ENCODE data around the gene PROM2. TPM values are rescaled to one million over a fixed set of nuclear protein-coding genes. Genes with fewer than 3 reads are reported as not detected.
"Not testable (repeated sequence)": the region's sequence is repeated elsewhere in the genome, so short reads cannot be mapped to it uniquely, and the experiment has no call there.

The PROM2 gene
- total RNA-seq, 1 donor from 2014 or later: 0.59 TPM

DNA sequence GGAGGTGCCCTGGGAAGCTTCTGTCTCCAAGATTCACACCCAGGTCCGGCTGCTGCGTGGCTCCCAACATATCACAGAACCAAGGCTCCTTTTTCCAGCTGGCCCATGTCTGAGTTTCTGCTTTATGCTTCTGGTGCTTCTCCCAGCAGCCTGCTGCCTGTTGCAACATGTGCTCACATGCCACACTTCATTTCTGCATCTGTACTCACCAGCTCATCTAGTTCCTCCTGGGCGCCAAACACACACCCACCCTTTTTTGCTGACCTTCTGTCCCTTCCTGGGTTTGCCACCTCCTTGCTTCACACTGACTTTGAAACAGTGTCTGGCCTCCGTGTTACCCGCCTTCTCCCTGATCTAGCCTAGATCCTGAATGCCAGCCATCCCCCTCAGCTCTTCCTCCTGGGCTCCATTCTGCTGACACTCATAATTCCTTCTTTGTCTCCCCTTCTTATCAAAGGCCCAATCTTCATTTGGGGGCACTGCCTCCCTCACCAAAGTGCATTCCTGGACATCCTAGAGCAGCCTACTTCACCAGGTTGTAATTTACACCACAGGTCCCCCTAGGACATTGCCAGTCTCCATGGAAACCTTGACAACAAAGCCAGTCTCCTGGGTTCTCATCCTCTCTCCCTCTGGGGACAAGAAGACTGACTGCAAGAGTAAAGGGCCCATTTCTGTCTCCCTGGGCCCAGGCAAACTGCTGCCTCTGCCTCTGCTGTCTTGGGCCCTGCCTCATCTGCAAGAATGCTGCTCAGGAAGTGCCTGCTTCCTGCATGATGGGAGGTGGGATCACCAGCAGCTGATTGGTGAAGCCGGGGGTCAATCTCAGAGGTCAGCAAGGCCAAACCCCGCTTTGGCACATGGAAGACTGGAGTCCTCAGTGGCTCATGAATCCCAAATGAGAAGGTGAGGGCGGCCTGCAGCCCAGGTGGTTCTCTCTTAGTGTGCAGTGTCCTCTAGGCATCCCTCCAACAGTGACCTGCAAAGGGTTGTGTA, 13.9 kb upstream of the PROM2 start:
- Mint-ChIP-seq H3K27ac (no peak overlapping the region), H3K27me3 (ENCODE audit: low read depth) (no peaks in the 10 kb centered on the region), H3K36me3 (ENCODE audit: low read depth) (no peaks in the 10 kb centered on the region), H3K4me3 (ENCODE audit: low read depth) (no peak overlapping the region), H3K9me3 (peaks cover 16% of the 10 kb centered on the region), H3K4me1 (ENCODE audit: low read depth) (no peaks in the 10 kb centered on the region)
- no peak for DNase-seq (ENCODE audit: low spot score)
- intact Hi-C loops (cut with micrococcal nuclease): no loop called here

DNA sequence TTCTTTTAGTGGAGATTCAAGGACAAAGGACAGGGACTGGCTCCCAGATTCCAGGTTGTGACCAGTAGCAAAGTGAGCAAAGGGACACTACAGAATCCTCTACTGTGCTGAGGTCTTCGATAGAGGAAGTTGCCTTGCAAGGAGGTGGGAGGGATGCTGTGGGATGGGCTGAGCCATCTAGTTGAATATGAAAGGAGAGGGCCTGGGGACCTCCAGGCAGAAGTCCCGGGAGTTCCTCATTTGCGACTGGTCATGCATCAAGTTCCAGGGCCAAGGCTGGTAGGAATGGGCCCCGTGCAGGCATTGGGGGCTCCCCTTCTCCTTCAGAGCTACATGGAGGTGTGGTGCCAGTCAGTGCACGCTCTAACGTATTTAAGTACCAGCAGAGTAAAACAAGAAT, 12.6 kb upstream of the PROM2 start:
- Mint-ChIP-seq H3K9me3 (peaks cover 12% of the 10 kb centered on the region), H3K4me1 (ENCODE audit: low read depth) (no peaks in the 10 kb centered on the region), H3K27me3 (ENCODE audit: low read depth) (no peaks in the 10 kb centered on the region), H3K36me3 (ENCODE audit: low read depth) (no peaks in the 10 kb centered on the region), H3K4me3 (ENCODE audit: low read depth) (no peak overlapping the region), H3K27ac (no peak overlapping the region)
- intact Hi-C loops (cut with micrococcal nuclease): no loop called here
- DNase-seq (ENCODE audit: low spot score): no peak

DNA sequence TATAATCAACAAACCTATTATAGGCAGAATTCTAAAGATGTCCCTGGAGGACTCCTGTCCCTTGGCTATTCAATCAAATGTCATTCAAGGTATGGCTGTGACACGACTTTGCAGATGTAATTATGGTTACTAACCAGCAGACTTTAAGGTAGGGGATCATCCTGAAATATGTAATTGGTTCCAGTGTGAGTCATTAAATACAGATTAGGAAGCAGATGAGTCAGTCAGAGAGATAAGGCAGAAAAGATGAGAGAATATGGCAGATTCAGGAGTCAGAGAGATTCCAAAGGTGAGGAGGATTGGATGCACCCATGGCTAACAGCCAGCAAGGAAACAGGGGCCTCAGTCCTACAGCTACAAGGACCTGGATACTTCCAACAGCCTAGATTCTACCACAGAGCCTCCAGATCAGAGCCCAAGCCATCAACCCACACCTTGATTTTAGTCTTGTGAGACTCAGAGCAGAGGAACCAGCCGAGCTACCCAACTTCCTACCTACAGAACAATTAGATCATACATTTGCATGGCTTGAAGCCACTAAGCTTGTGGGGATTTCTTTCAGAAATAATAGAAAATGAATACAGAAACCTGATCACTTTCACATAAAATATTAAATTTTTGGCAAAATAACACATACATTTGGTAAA, 11.2 kb upstream of the PROM2 start:
- Mint-ChIP-seq H3K4me3 (ENCODE audit: low read depth) (no peak overlapping the region), H3K9me3 (peaks cover 7% of the 10 kb centered on the region), H3K27me3 (ENCODE audit: low read depth) (no peaks in the 10 kb centered on the region), H3K27ac (no peak overlapping the region), H3K36me3 (ENCODE audit: low read depth) (no peaks in the 10 kb centered on the region), H3K4me1 (ENCODE audit: low read depth) (no peaks in the 10 kb centered on the region)
- intact Hi-C loops (cut with micrococcal nuclease): no loop called here
- peak; percentile 2 for DNase-seq (ENCODE audit: low spot score)

DNA sequence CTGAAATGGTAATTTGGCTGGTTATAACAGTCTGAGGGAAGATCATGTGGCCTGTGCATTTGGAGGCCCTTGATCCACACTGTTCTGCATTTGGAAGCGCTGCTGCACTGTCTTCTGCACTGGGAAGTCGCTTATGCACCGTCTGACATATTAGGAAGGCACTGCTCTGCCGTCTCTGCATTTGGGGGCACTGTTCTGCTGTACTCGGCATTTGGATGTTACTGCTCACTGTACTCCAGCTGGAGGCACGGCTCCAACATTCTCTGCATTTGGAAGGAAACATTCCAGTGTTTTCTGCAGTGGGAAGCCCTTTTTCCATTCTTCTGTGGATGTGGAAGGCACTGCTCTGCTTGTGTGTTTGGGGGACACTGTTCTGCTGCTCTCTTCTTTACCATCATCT, 9.6 kb upstream of the PROM2 start:
- Mint-ChIP-seq H3K27ac (no peak overlapping the region), H3K27me3 (ENCODE audit: low read depth) (no peaks in the 10 kb centered on the region), H3K9me3 (no peaks in the 10 kb centered on the region), H3K36me3 (ENCODE audit: low read depth) (no peaks in the 10 kb centered on the region), H3K4me1 (ENCODE audit: low read depth) (no peaks in the 10 kb centered on the region), H3K4me3 (ENCODE audit: low read depth) (no peak overlapping the region)
- peak; percentile 3 for DNase-seq (ENCODE audit: low spot score)
- intact Hi-C loops (cut with micrococcal nuclease): no loop called here

DNA sequence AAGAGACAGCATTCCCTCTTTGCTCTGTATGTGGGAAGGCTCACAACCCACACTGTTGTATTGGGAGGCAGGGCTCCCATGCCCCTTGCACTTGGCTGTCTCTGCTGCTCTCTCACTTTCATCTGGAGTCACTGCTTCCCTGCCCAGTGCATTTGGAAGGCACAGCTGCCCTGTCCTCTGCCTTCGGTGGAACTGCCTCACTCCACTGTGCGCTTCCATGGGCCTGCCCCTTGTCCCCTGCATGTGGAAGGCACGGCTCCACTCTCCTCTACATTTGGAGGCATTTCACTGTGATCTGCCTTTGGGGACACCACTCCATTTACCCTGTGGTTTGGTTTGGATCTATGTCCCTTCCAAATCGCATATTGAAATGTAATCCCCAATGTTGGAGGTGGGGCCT, 9.1 kb upstream of the PROM2 start:
- Mint-ChIP-seq H3K27me3 (ENCODE audit: low read depth) (no peaks in the 10 kb centered on the region), H3K4me3 (ENCODE audit: low read depth) (no peak overlapping the region), H3K4me1 (ENCODE audit: low read depth) (no peaks in the 10 kb centered on the region), H3K27ac (no peak overlapping the region), H3K9me3 (no peaks in the 10 kb centered on the region), H3K36me3 (ENCODE audit: low read depth) (no peaks in the 10 kb centered on the region)
- DNase-seq (ENCODE audit: low spot score): peak; percentile 1
- intact Hi-C loops (cut with micrococcal nuclease): no loop called here

DNA sequence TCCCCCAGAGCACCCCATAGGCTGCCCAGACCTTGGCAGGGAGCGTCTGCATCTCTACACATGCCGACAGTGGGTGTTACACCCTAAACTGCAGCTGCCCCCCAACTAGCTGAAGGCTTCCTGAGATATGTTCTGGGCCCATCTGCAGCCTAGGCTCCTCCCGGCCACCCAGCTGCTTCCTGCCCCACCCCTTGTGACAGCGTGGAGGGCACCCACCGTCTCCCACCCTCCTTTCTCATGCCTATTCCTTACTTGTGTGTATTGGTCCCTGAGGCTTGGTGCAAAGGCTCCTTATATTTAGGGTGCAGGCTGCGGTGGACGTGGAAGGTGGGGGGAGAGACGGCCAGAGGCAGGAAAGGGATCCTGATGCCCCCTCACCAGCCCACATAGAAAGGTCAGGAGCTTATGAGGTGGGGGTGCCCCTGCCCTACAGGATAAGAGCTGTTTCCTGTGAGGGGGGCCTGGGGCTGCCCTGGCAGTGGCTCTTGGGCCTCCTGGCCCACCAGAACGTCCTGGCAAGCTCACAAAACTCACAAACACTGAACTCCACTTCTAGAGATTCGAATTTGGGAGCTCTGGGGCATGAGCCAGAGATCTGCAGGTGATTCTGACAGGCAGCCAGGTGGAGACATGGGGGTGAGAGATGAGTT, 7.3 kb upstream of the PROM2 start:
- H3K4me1 Mint-ChIP-seq (ENCODE audit: low read depth): no peaks in the 10 kb centered on the region
- intact Hi-C loops (cut with micrococcal nuclease): no loop called here
- H3K27me3 Mint-ChIP-seq (ENCODE audit: low read depth): no peaks in the 10 kb centered on the region
- no peaks in the 10 kb centered on the region for H3K9me3 Mint-ChIP-seq
- DNase-seq (ENCODE audit: low spot score): peak; percentile 4
- H3K36me3 Mint-ChIP-seq (ENCODE audit: low read depth): no peaks in the 10 kb centered on the region
- H3K4me3 Mint-ChIP-seq (ENCODE audit: low read depth): no peak overlapping the region
- no peak overlapping the region for H3K27ac Mint-ChIP-seq

DNA sequence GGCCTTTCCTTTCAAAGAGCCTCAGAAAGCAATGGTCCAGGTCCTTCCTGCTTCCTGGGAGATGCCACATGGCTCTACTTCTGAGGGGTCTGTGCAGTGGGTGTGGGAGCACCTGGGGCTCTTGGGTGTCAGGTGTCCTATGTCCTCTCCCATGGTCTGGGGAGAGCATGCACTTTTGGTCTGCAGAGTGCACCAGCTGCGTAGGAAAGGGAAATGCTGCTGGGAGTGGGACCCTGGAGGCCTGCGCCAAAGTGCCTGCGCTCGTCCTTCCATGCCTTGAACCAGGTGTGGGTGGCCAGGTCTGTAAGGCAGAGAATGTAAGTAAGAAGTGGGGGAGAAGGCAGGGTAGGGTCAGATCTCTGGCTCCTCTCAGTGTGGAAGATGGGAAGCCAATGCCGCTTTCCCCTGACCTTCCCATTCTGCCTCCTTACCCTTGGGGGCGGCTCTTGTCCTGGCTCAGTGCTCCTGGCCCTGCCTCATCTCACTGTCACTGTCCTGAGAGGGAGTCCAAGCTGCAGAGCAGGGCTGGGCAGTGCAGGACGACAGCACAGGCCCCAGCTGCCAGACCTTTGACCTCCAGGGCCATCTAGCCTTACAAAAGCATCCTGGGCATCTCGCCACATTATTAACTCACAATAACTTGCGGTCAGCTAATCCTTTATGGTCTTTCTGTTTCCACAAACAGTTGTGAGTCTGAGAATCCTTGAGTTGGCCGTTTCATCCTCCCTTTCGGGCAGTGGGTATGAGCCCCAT, 6.6 kb upstream of the PROM2 start:
- Mint-ChIP-seq H3K4me3 (ENCODE audit: low read depth) (no peak overlapping the region), H3K9me3 (no peaks in the 10 kb centered on the region), H3K36me3 (ENCODE audit: low read depth) (no peaks in the 10 kb centered on the region), H3K27ac (no peak overlapping the region), H3K27me3 (ENCODE audit: low read depth) (no peaks in the 10 kb centered on the region), H3K4me1 (ENCODE audit: low read depth) (no peaks in the 10 kb centered on the region)
- intact Hi-C loops (cut with micrococcal nuclease): no loop called here
- DNase-seq (ENCODE audit: low spot score): peak; percentile 2

- Mint-ChIP-seq H3K9me3 (no peaks in the 10 kb centered on the region), H3K4me1 (ENCODE audit: low read depth) (no peaks in the 10 kb centered on the region), H3K27ac (no peak overlapping the region), H3K4me3 (ENCODE audit: low read depth) (no peak overlapping the region), H3K36me3 (ENCODE audit: low read depth) (no peaks in the 10 kb centered on the region), H3K27me3 (ENCODE audit: low read depth) (no peaks in the 10 kb centered on the region)
- DNase-seq (ENCODE audit: low spot score): peak; percentile 3
- intact Hi-C loops (cut with micrococcal nuclease): no loop called here
Observed at GRCh38 chr2:95268211-95269035, 5.8 kb upstream of the PROM2 start.

DNA sequence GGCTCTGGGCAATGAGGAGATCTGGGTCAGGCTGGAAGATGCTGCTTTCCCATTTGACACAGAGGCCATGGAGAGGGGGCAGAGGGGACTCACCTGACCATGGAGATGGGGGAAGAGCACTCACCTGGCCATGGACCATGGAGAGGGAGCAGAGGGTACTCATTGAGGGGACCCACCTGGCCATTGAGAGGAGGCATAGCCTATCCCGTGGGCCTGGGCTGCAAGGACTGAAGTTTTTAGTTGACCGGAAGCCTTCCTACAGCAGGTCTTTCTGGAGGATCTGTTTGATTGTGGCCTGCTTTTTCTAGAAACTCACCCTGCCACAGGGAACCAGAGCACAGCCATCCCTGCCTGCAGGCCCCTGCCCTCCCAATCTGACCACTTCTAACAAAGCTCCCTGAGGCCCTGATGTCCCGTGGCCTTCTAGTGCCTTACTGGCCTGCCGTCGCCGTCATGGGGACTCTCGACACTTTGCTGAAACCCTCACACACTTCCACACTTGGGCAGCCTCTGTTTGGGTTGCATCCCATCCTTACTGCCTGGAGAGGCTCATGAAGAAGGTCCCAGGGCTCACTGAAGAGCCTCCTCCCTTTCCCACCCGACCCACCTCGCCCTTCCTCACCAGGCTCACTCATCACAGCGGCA, 5.1 kb upstream of the PROM2 start:
- Mint-ChIP-seq H3K27me3 (ENCODE audit: low read depth) (no peaks in the 10 kb centered on the region), H3K4me1 (ENCODE audit: low read depth) (no peaks in the 10 kb centered on the region), H3K36me3 (ENCODE audit: low read depth) (no peaks in the 10 kb centered on the region), H3K27ac (no peak overlapping the region), H3K4me3 (ENCODE audit: low read depth) (no peak overlapping the region), H3K9me3 (no peaks in the 10 kb centered on the region)
- intact Hi-C loops (cut with micrococcal nuclease): no loop called here
- DNase-seq (ENCODE audit: low spot score): peak; percentile 4

DNA sequence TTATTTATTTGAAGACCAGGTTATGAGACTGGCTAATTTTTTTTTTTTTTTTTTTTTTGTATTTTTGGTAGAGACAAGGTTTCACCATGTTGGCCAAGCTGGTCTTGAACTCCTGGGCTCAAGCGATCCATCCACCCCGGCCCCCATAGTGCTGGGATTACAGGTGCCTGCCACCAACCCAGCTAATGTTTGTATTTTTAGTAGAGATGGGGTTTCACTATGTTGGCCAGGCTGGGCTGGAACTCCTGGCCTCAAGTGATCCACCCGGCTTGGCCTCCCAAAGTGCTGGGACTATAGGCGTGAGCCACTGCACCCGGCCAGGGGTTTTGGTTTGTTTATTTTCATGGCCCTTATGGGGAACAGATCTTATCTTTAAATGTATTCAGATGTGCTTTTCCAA, 4.5 kb upstream of the PROM2 start:
- DNase-seq (ENCODE audit: low spot score); intact Hi-C loops (cut with micrococcal nuclease); H3K4me1 Mint-ChIP-seq (ENCODE audit: low read depth); H3K4me3 Mint-ChIP-seq (ENCODE audit: low read depth); H3K27me3 Mint-ChIP-seq (ENCODE audit: low read depth); H3K9me3 Mint-ChIP-seq; H3K36me3 Mint-ChIP-seq (ENCODE audit: low read depth); H3K27ac Mint-ChIP-seq: not testable (repeated sequence)

DNA sequence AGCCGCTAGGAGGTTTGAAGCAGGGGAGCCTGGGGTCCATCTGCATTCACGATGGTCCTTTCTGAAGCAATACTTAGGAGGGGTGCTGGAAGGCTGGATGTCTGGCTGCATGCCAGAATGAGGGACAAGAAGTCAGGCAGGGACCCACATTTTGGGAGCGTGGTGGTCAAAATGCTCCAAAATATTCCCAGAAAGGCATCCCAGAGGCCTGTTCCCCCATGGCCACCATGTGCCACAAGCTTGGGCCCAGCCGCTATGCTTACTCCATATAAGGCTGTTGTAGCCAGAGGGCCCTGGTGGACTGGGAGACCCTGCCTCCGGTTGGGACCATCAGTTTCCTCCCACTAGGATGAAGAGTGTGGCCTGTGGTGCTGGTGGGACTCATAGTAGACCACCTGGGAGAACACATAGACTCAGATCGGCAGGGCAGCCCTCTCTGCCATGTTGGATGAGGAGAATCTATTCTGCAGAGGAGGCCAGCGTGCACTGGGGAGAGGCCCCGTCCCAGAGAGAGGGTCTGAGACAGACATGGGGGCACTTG, 3.6 kb upstream of the PROM2 start:
- H3K36me3 Mint-ChIP-seq (ENCODE audit: low read depth): no peaks in the 10 kb centered on the region
- no peaks in the 10 kb centered on the region for H3K27me3 Mint-ChIP-seq (ENCODE audit: low read depth)
- H3K9me3 Mint-ChIP-seq: no peaks in the 10 kb centered on the region
- no peak overlapping the region for H3K27ac Mint-ChIP-seq
- intact Hi-C loops (cut with micrococcal nuclease): no loop called here
- H3K4me3 Mint-ChIP-seq (ENCODE audit: low read depth): no peak overlapping the region
- DNase-seq (ENCODE audit: low spot score): no peak
- no peaks in the 10 kb centered on the region for H3K4me1 Mint-ChIP-seq (ENCODE audit: low read depth)

All from activated T-helper 2 cell treated with anti-CD3 and anti-CD28 coated beads, Interferon-gamma antibody, Interleukin-2, Interleukin-4, amounts not matched to agents 10 μg/mL and 5 μg/mL and 100 μg/mL, durations not matched to agents 14 hours and 24 hours and 36 hours (primary cell).